AG10803 (cell line): ENCODE data around the gene TUT7.
A peak's percentile ranks its signal among the peaks of the same experiment; 100 is the strongest.

Source experiments
- DNase-seq: peaks from one replicate; pipeline ENCODE4 v3.0.0; 2010; ENCODE audit warnings: low read depth
- H3K4me3 ChIP-seq: 2 replicates; pipeline ENCODE4 v1.5.1; 2011; ENCODE audit warnings: mild to moderate bottlenecking, low read length, control low read depth
- CTCF ChIP-seq: conservative IDR thresholded peaks from 2 replicates; pipeline ENCODE4 v1.5.1; 2011; ENCODE audit warnings: mild to moderate bottlenecking, low read length, control low read depth, inconsistent platforms

Gene TUT7

GRCh38 chr9:86257391-86257790, 96.8 kb downstream of the TUT7 start:
- TF ChIP-seq CTCF, result no peak
- no peak for DNase-seq
- no peak overlapping the region for H3K4me3 ChIP-seq

GRCh38 chr9:86256653-86257052, 97.6 kb downstream of the TUT7 start:
- no peak for DNase-seq
- no peak overlapping the region for H3K4me3 ChIP-seq
- TF ChIP-seq CTCF, result no peak

GRCh38 chr9:86253577-86253976, 100.6 kb downstream of the TUT7 start:
- no peak for TF ChIP-seq CTCF
- DNase-seq, result no peak
- H3K4me3 ChIP-seq, result no peak overlapping the region

GRCh38 chr9:86252870-86253269, 101.3 kb downstream of the TUT7 start:
- DNase-seq, result no peak
- no peak overlapping the region for H3K4me3 ChIP-seq
- no peak for TF ChIP-seq CTCF

- H3K4me3 ChIP-seq, result no peak overlapping the region
- no peak for DNase-seq
- no peak for TF ChIP-seq CTCF
Observed at GRCh38 chr9:86250123-86250522, 104.1 kb downstream of the TUT7 start.

GRCh38 chr9:86248746-86249145, 105.5 kb downstream of the TUT7 start:
- no peak overlapping the region for H3K4me3 ChIP-seq
- DNase-seq, result no peak
- no peak for TF ChIP-seq CTCF

GRCh38 chr9:86246752-86247161, 107.5 kb downstream of the TUT7 start:
- no peak for TF ChIP-seq CTCF
- DNase-seq, result peak; percentile 13
- no peak overlapping the region for H3K4me3 ChIP-seq
